Measurements from ENCODE around the gene TBC1D20. TPM values are rescaled to one million over a fixed set of nuclear protein-coding genes. Genes with fewer than 3 reads are reported as not detected.
A peak's percentile ranks its signal among the peaks of the same experiment; 100 is the strongest.

Gene TBC1D20
- total and polyA plus RNA-seq, 2 of the 4 experiments (the other 2 are of a cell fraction) = 39.1 to 42.8 TPM

DNA sequence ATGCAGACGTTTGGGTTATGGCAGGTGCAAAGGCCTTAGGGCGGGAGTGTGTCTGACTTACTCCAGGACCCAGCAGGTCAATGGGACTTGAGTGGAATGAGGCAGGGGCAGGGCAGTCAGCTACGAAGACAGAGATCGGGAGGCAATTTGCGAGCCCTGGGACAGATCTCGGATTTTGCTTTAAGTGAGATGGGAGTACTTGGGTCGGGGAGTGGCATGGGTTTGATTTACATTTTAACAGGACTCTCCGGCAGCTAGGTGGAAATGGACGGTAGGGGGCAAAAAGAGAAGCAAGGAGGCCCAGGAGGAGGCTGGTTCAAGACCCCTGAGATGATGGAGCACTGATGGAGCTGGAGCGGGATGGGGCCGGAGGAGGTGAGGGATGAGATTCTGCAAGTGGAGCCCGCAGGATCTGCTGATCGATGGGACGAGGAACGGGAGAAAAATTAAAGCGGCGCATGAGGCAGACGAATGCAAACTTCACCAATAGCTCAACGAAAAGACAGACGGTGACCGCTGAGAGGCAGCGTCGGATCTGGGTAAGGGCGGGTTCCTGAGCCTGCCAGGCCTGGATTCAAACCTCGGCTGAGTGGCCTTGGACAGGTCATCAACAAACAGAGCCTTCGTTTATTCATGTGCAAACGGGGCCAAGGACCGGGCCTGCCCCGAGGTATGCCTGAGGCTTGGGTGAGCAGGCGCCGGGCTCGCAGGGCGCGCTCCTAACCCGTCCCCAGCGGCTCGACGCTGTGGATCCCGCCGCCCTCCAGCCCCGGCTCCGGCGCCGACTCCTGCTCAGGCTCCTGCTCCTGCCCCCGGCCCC lies 55.0 kb downstream of the TBC1D20 start:
- WGBS, 2 experiments (ENCODE audit: extremely low coverage in 2 of 2, insufficient read length in 1 of 2) = 12% methylated on average over 22 of the region's 45 CpGs; no CpG with 5 or more reads in 1 of the 2 experiments
- H3K4me2 ChIP-seq (ENCODE audit: low read depth, low read length) = peak overlapping the region; percentile 84
- intact Hi-C loops (cut with micrococcal nuclease) = no loop called here

More for the DNA sequence above, 55.0 kb downstream of the TBC1D20 start:
- Histone ChIP-seq H3K23ac (ENCODE audit: low read depth, low read length) (peak overlapping the region; percentile 21; the same call in 1 of the 2 replicates), H2BK5ac (ENCODE audit: low read depth, low read length, poor library complexity, severe bottlenecking) (peak overlapping the region; percentile 7), H2BK120ac (ENCODE audit: low read depth, low read length) (no peak overlapping the region), H3K56ac (ENCODE audit: extremely low read depth, insufficient read depth, low read length) (0 out of 2 replicates have a peak overlapping the region, but pooled peaks have one; percentile 34), H3K9me3 (ENCODE audit: control insufficient read depth, insufficient read depth, low read length) (0 out of 2 replicates have a peak, but pooled peaks cover 3% of the 10 kb centered on the region), H4K8ac (ENCODE audit: low read depth in 2 of 2, low read length in 2 of 2) (peak overlapping the region; percentile 40 to 41; a peak in 3 of 4 replicates), H3K27me3 (ENCODE audit: control insufficient read depth, insufficient read depth, low read length) (no peaks in the 10 kb centered on the region), H2AFZ (replicated peaks; ENCODE audit: low read length, poor library complexity) (peak overlapping the region; percentile 95), H2AK9ac (replicated peaks; ENCODE audit: low read depth, low read length, poor library complexity) (peak overlapping the region; percentile 90), H3K14ac (replicated peaks; ENCODE audit: low read depth, low read length) (peak overlapping the region; percentile 61), H4K20me1 (ENCODE audit: insufficient read depth, low read length) (peaks cover 12% of the 10 kb centered on the region; the same call in 1 of the 2 replicates), H3K36me3 (ENCODE audit: control insufficient read depth, insufficient read depth, low read length) (peaks cover 11% of the 10 kb centered on the region), H2BK15ac (ENCODE audit: low read depth, low read length) (no peak overlapping the region), H3K79me1 (ENCODE audit: low read depth in 1 of 2, low read length in 2 of 2) (peaks cover 21 to 39% of the 10 kb centered on the region in 2 experiments), H4K91ac (ENCODE audit: insufficient read depth, low read depth, low read length) (peak overlapping the region; percentile 20; the same call in 1 of the 2 replicates), H3K4ac (ENCODE audit: low read depth, low read length) (peak overlapping the region; percentile 38), H2AK5ac (ENCODE audit: low read depth, low read length) (peak overlapping the region; percentile 15; the same call in 1 of the 2 replicates), H3K4me1 (ENCODE audit: control insufficient read depth, insufficient read depth, low read length) (peaks cover 14% of the 10 kb centered on the region), H3K18ac (ENCODE audit: low read depth, low read length) (no peak overlapping the region), H3K27ac (ENCODE audit: insufficient read depth, low read length) (peak overlapping the region; percentile 46), H4K5ac (ENCODE audit: low read depth, low read length) (peak overlapping the region; percentile 3), H3K9me1 (ENCODE audit: insufficient read depth, low read length) (peaks cover 8% of the 10 kb centered on the region; the same call in 1 of the 2 replicates), H2BK20ac (ENCODE audit: low read depth, low read length) (no peak overlapping the region), H3K4me3 (ENCODE audit: insufficient read depth, low read depth, low read length) (peak overlapping the region; percentile 54), H3K9ac (ENCODE audit: low read depth, low read length) (peak overlapping the region; percentile 40)
- CTCF ChIA-PET = interaction anchor here (0.6 to 1.0 kb wide), 2 partner anchors 29 to 183 kb away, joined by 3 read pairs; no protein-coding TSS in a partner anchor
- dilution Hi-C loops (cut with HindIII; ENCODE audit: low sequenced_read_pairs, unreplicated experiment) = no loop called here
- TF ChIP-seq, protein P1, sequence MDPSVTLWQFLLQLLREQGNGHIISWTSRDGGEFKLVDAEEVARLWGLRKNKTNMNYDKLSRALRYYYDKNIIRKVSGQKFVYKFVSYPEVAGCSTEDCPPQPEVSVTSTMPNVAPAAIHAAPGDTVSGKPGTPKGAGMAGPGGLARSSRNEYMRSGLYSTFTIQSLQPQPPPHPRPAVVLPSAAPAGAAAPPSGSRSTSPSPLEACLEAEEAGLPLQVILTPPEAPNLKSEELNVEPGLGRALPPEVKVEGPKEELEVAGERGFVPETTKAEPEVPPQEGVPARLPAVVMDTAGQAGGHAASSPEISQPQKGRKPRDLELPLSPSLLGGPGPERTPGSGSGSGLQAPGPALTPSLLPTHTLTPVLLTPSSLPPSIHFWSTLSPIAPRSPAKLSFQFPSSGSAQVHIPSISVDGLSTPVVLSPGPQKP (IDR thresholded peaks at IDR 0.05; ENCODE audit: borderline replicate concordance, low read depth, low read length) = no peak
- in situ Hi-C loops (cut with MboI; ENCODE audit: low sequenced_read_pairs) = no loop called here
- POLR2A ChIA-PET (ENCODE audit: unreplicated experiment) = interaction anchor here (1.2 kb wide), 1 partner anchor 25 kb away, joined by 4 read pairs; no protein-coding TSS in a partner anchor
- peak; percentile 82 for ATAC-seq (ENCODE audit: low read depth)
- peak; percentile 59 for DNase-seq
- BruUV-seq (replicated peaks) = no TSS peak

Data from IMR-90 (cell line).